WTC11 (cell line): ENCODE data around the gene SRPK3.

Experiments used
- CREB1 ChIP-seq: sonication (generic); formaldehyde crosslinking; IDR thresholded peaks from 2 replicates; pipeline ENCODE4 v1.8.0; 2023; ENCODE audit warnings: mild to moderate bottlenecking, missing genetic modification reagents
- FOXJ3 ChIP-seq: sonication (generic); formaldehyde crosslinking; IDR thresholded peaks from 2 replicates; pipeline ENCODE4 v1.9.0; 2021; ENCODE audit warnings: missing genetic modification reagents, mild to moderate bottlenecking, borderline replicate concordance
- ZBTB21 ChIP-seq: sonication (generic); formaldehyde crosslinking; IDR thresholded peaks from 2 replicates; pipeline ENCODE4 v1.8.1; 2023; ENCODE audit warnings: mild to moderate bottlenecking, missing genetic modification reagents, borderline replicate concordance
- ZNF263 ChIP-seq: sonication (generic); formaldehyde crosslinking; IDR thresholded peaks from 2 replicates; pipeline ENCODE4 v1.8.1; 2022; ENCODE audit warnings: low read depth, mild to moderate bottlenecking, moderate library complexity, missing genetic modification reagents
- ZNF423 ChIP-seq: fragments of 250-450 bp; sonication (Bioruptor Pico); IDR thresholded peaks from 2 replicates; pipeline ENCODE4 v2.1.2; 2022; ENCODE audit warnings: mild to moderate bottlenecking, moderate library complexity
- TF ChIP-seq, protein P1 (sequence below): fragments of 200-600 bp; IDR thresholded peaks from 2 replicates; pipeline ENCODE4 v1.8.0; 2022; ENCODE audit warnings: antibody characterized with exemption
- TF ChIP-seq, protein P2 (sequence below): sonication (generic); formaldehyde crosslinking; IDR thresholded peaks from 2 replicates; pipeline ENCODE4 v1.8.0; 2022; ENCODE audit warnings: mild to moderate bottlenecking, missing genetic modification reagents
- TF ChIP-seq, protein P3 (sequence below): sonication (generic); formaldehyde crosslinking; IDR thresholded peaks from 2 replicates; pipeline ENCODE4 v1.8.0; 2023; ENCODE audit warnings: mild to moderate bottlenecking, missing genetic modification reagents
- TF ChIP-seq, protein P4 (sequence below): sonication (generic); formaldehyde crosslinking; IDR thresholded peaks from 2 replicates; pipeline ENCODE4 v1.8.1; 2022; ENCODE audit warnings: mild to moderate bottlenecking, moderate library complexity, missing genetic modification reagents
- TF ChIP-seq, protein P5 (sequence below): sonication (generic); formaldehyde crosslinking; IDR thresholded peaks from 2 replicates; pipeline ENCODE4 v1.8.1; 2022; ENCODE audit warnings: mild to moderate bottlenecking, missing genetic modification reagents, moderate library complexity, borderline replicate concordance

DNA sequence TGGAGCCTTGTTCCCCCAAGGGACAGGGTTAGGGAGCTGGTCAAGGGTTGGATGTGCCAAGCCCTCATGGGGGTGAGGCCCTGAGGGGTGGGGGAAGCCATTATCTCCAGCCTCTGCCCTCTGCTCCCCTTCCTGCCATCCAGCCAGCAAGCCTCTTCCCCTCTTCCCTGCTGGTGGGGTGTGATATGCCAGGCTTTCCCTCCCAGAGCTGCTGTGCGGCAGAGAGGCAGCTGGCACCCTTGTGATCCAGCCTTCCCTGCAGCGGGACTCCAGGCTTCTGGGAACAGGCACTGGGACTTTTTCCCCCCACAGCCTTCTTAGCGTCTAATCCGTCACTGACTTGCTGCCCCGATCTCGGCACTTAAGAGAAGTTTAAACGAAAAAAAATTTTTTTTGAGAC, 19.9 kb downstream of the SRPK3 start:
- TF ChIP-seq, protein P1, sequence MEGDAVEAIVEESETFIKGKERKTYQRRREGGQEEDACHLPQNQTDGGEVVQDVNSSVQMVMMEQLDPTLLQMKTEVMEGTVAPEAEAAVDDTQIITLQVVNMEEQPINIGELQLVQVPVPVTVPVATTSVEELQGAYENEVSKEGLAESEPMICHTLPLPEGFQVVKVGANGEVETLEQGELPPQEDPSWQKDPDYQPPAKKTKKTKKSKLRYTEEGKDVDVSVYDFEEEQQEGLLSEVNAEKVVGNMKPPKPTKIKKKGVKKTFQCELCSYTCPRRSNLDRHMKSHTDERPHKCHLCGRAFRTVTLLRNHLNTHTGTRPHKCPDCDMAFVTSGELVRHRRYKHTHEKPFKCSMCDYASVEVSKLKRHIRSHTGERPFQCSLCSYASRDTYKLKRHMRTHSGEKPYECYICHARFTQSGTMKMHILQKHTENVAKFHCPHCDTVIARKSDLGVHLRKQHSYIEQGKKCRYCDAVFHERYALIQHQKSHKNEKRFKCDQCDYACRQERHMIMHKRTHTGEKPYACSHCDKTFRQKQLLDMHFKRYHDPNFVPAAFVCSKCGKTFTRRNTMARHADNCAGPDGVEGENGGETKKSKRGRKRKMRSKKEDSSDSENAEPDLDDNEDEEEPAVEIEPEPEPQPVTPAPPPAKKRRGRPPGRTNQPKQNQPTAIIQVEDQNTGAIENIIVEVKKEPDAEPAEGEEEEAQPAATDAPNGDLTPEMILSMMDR: no peak
- TF ChIP-seq, protein P2, sequence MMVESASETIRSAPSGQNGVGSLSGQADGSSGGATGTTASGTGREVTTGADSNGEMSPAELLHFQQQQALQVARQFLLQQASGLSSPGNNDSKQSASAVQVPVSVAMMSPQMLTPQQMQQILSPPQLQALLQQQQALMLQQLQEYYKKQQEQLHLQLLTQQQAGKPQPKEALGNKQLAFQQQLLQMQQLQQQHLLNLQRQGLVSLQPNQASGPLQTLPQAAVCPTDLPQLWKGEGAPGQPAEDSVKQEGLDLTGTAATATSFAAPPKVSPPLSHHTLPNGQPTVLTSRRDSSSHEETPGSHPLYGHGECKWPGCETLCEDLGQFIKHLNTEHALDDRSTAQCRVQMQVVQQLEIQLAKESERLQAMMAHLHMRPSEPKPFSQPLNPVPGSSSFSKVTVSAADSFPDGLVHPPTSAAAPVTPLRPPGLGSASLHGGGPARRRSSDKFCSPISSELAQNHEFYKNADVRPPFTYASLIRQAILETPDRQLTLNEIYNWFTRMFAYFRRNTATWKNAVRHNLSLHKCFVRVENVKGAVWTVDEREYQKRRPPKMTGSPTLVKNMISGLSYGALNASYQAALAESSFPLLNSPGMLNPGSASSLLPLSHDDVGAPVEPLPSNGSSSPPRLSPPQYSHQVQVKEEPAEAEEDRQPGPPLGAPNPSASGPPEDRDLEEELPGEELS: no peak
- TF ChIP-seq ZNF263 (CRISPR knock-in tag): no peak
- TF ChIP-seq, protein P3, sequence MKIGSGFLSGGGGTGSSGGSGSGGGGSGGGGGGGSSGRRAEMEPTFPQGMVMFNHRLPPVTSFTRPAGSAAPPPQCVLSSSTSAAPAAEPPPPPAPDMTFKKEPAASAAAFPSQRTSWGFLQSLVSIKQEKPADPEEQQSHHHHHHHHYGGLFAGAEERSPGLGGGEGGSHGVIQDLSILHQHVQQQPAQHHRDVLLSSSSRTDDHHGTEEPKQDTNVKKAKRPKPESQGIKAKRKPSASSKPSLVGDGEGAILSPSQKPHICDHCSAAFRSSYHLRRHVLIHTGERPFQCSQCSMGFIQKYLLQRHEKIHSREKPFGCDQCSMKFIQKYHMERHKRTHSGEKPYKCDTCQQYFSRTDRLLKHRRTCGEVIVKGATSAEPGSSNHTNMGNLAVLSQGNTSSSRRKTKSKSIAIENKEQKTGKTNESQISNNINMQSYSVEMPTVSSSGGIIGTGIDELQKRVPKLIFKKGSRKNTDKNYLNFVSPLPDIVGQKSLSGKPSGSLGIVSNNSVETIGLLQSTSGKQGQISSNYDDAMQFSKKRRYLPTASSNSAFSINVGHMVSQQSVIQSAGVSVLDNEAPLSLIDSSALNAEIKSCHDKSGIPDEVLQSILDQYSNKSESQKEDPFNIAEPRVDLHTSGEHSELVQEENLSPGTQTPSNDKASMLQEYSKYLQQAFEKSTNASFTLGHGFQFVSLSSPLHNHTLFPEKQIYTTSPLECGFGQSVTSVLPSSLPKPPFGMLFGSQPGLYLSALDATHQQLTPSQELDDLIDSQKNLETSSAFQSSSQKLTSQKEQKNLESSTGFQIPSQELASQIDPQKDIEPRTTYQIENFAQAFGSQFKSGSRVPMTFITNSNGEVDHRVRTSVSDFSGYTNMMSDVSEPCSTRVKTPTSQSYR (CRISPR knock-in tag): no peak
- TF ChIP-seq, protein P4, sequence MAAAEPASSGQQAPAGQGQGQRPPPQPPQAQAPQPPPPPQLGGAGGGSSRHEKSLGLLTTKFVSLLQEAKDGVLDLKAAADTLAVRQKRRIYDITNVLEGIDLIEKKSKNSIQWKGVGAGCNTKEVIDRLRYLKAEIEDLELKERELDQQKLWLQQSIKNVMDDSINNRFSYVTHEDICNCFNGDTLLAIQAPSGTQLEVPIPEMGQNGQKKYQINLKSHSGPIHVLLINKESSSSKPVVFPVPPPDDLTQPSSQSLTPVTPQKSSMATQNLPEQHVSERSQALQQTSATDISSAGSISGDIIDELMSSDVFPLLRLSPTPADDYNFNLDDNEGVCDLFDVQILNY: no peak
- TF ChIP-seq, protein P5, sequence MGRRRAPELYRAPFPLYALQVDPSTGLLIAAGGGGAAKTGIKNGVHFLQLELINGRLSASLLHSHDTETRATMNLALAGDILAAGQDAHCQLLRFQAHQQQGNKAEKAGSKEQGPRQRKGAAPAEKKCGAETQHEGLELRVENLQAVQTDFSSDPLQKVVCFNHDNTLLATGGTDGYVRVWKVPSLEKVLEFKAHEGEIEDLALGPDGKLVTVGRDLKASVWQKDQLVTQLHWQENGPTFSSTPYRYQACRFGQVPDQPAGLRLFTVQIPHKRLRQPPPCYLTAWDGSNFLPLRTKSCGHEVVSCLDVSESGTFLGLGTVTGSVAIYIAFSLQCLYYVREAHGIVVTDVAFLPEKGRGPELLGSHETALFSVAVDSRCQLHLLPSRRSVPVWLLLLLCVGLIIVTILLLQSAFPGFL (CRISPR knock-in tag): no peak
- no peak for TF ChIP-seq CREB1 (CRISPR knock-in tag)
- no peak for TF ChIP-seq FOXJ3 (CRISPR knock-in tag)
- no peak for TF ChIP-seq ZNF423 (CRISPR knock-in tag)
- TF ChIP-seq ZBTB21 (CRISPR knock-in tag): no peak
